Liver (tissue), 3 donors: ENCODE results near the gene SLC16A2.

Experiments used
- CTCF ChIP-seq: fragments of 150-350 bp; IDR thresholded peaks from 2 replicates; pipeline ENCODE4 v1.5.1; 2017; ENCODE audit warnings: improper control_type of control experiment, low read depth, low read length; ENCODE audit not compliant: missing input control
- FOXA1 ChIP-seq: IDR thresholded peaks from 2 replicates; pipeline ENCODE4 v1.6.1; 2016; ENCODE audit warnings: antibody characterized with exemption
- NR2F2 ChIP-seq: IDR thresholded peaks from 2 replicates; pipeline ENCODE4 v1.6.1; 2016; ENCODE audit warnings: antibody characterized with exemption
- REST ChIP-seq: IDR thresholded peaks from 2 replicates; pipeline ENCODE4 v1.6.1; 2016; ENCODE audit warnings: antibody characterized with exemption, mild to moderate bottlenecking
- SP1 ChIP-seq: IDR thresholded peaks from 2 replicates; pipeline ENCODE4 v1.6.1; 2018; ENCODE audit warnings: antibody characterized with exemption, mild to moderate bottlenecking
- YY1 ChIP-seq: IDR thresholded peaks from 2 replicates; pipeline ENCODE4 v1.6.1; 2016; ENCODE audit warnings: antibody characterized with exemption, mild to moderate bottlenecking
- donor health status: healthy.
- donor health status: healthy.

- TF ChIP-seq SP1: no peak
- no peak for TF ChIP-seq CTCF
- TF ChIP-seq FOXA1: no peak
- TF ChIP-seq REST: no peak
- TF ChIP-seq NR2F2: no peak
- TF ChIP-seq YY1: no peak
Observed at GRCh38 chrX:74445099-74445498, 23.8 kb downstream of the SLC16A2 start.
